K562 (cell line): ENCODE measurements around the gene RPL26. TPM values are rescaled to one million over a fixed set of nuclear protein-coding genes. Genes with fewer than 3 reads are reported as not detected.

ENCODE experiments used
- ATAC-seq: fragments of 200-7000 bp; cut with Tn5 transposase; 3 replicates; pipeline ENCODE4 v1.9.1; 2020; ENCODE audit warnings: moderate library complexity
- BruUV-seq: library from RNA; stranded (reverse); fragments of 400-500 nt; replicated peaks from 2 replicates; lab custom pipeline; 2021; lab: Mats Ljungman, UMichigan
- CTCF ChIA-PET: fragments of 300-600 bp; formaldehyde crosslinking; extraction: SDS; loops from one replicate; lab custom pipeline; 2021; ENCODE audit warnings: low intra/inter-chr PET ratio; lab: Yijun Ruan, JAX
- POLR2A ChIA-PET: fragments of 300-600, 350-650 bp; sonication (Branson Sonifier 250); formaldehyde crosslinking; extraction: SDS; loops from one replicate; lab custom pipeline; 2021; ENCODE audit warnings: antibody characterized with exemption, inconsistent platforms; lab: Yijun Ruan, JAX
- DNase-seq, 4 experiments: peaks; one replicate each; pipeline versions ENCODE4 v3.0.0 to v3.0.0-alpha.2; 2011 to 2018; ENCODE audit warnings: low spot score in 3 of 4, mixed read lengths in 3 of 4; ENCODE audit errors: extremely low read depth in 1 of 4
- FAIRE-seq: peaks from 2 replicates; lab custom pipeline; 2011; peaks lifted over from hg19 to GRCh38; lab: Jason Lieb, UNC
- H2AFZ ChIP-seq: 2 replicates; pipeline ENCODE4 v1.6.0; 2011; ENCODE audit warnings: low read depth, low read length, control low read depth, inconsistent platforms
- H3K27ac ChIP-seq: fragments of 200-600 bp; 3 replicates; pipeline ENCODE4 v1.8.0; 2011; ENCODE audit warnings: low read depth, mild to moderate bottlenecking, control low read depth, inconsistent platforms, low read length, moderate library complexity, mixed read lengths; ENCODE audit errors: extremely low read depth
- H3K27me3 ChIP-seq, 2 experiments: fragments of 300-600 bp in 1 of 2; 2 replicates in 1 of 2; 3 replicates in 1 of 2; pipeline versions ENCODE4 v1.6.0 to v1.8.0; 2011; ENCODE audit warnings: inconsistent platforms in 2 of 2, low read length in 2 of 2, mild to moderate bottlenecking in 1 of 2, mixed read lengths in 1 of 2, moderate library complexity in 1 of 2; ENCODE audit not compliant: control insufficient read depth in 2 of 2, insufficient read depth in 2 of 2
- H3K36me3 ChIP-seq: fragments of 300-600 bp; 3 replicates; pipeline ENCODE4 v1.8.0; 2011; ENCODE audit warnings: mild to moderate bottlenecking, low read length, inconsistent platforms; ENCODE audit not compliant: control insufficient read depth, insufficient read depth
- H3K4me1 ChIP-seq, 2 experiments: fragments of 200-600 bp in 1 of 2; replicated peaks in 1 of 2; 2 replicates in 1 of 2; 3 replicates in 1 of 2; pipeline versions ENCODE4 v1.5.1 to v1.8.0; 2011; ENCODE audit warnings: inconsistent platforms in 2 of 2, low read length in 2 of 2, mild to moderate bottlenecking in 1 of 2, mixed read lengths in 1 of 2, moderate library complexity in 1 of 2; ENCODE audit not compliant: control insufficient read depth in 2 of 2, insufficient read depth in 2 of 2
- H3K4me2 ChIP-seq: 2 replicates; pipeline ENCODE4 v1.6.1; 2011; ENCODE audit warnings: low read length, control low read depth, inconsistent platforms, mixed read lengths; ENCODE audit not compliant: insufficient read depth
- H3K4me3 ChIP-seq: fragments of 200-600 bp; sonication (generic), shearing (Covaris generic); 2 replicates; pipeline ENCODE4 v1.5.1; 2016; ENCODE audit warnings: control low read depth, inconsistent platforms
- H3K79me2 ChIP-seq: fragments of 200-600 bp; 3 replicates; pipeline ENCODE4 v1.8.0; 2011; ENCODE audit warnings: low read length, inconsistent platforms; ENCODE audit not compliant: control insufficient read depth, insufficient read depth
- H3K9ac ChIP-seq, 2 experiments: 2 replicates each; pipeline versions ENCODE4 v1.6.0 to v1.6.1; 2011; ENCODE audit warnings: low read depth in 2 of 2, low read length in 2 of 2, control low read depth in 1 of 2, inconsistent platforms in 1 of 2, mild to moderate bottlenecking in 1 of 2, mixed read lengths in 1 of 2; ENCODE audit not compliant: insufficient read depth in 1 of 2
- H3K9me1 ChIP-seq: one replicate; pipeline ENCODE4 v1.6.0; 2011; ENCODE audit warnings: inconsistent platforms, mild to moderate bottlenecking, low read length, moderate library complexity; ENCODE audit not compliant: control insufficient read depth, insufficient read depth
- H3K9me3 ChIP-seq: replicated peaks from 2 replicates; pipeline ENCODE4 v1.5.1; 2011; ENCODE audit warnings: low read depth, low read length, inconsistent platforms; ENCODE audit not compliant: control insufficient read depth, insufficient read depth
- H4K20me1 ChIP-seq: replicated peaks from 2 replicates; pipeline ENCODE4 v1.6.1; 2011; ENCODE audit warnings: low read length, inconsistent platforms, mixed read lengths; ENCODE audit not compliant: control insufficient read depth, insufficient read depth
- HMGXB4 ChIP-seq: sonication (generic); formaldehyde crosslinking; IDR thresholded peaks from 2 replicates; pipeline ENCODE4 v1.8.1; 2023; ENCODE audit warnings: mild to moderate bottlenecking, missing genetic modification reagents
- WGBS: fragments of 100-300 bp; shearing (Covaris generic); methylation state at CpG from one replicate; pipeline ENCODE4 v1.1.6; 2016; ENCODE audit warnings: low coverage, mixed read lengths; ENCODE audit not compliant: insufficient coverage; ENCODE audit errors: missing lambda C conversion rate; 5-methylcytosine and 5-hydroxymethylcytosine counted together
- in situ Hi-C: fragments of 300-500 bp; cut with MboI; formaldehyde crosslinking; loops from 4 replicates; pipeline ENCODE4 v1.15.0; 2018; ENCODE audit warnings: inconsistent platforms, mixed read lengths
- intact Hi-C: fragments of 100-400 bp; cut with micrococcal nuclease; formaldehyde crosslinking; loops from 2 replicates; pipeline ENCODE4 v1.14.2; 2022
- polyA plus RNA-seq, 8 experiments: library from polyadenylated mRNA; depleted of rRNA in 4 of 8; stranded (reverse) in 5 of 8; unstranded in 3 of 8; fragments of >200 nt; fragmentation: Nextera tagmentation in 2 of 8; fragmentation: Illumina TruSeq in 1 of 8; extraction: Ambion mirVana in 2 of 8; extraction: Trizol in 1 of 8; gene quantifications; 2 replicates each; pipeline versions ENCODE4 v1.2.1 to v1.2.3, GENCODE V29; 2011 to 2014; ENCODE audit warnings: inconsistent platforms in 1 of 8, missing spikeins in 1 of 8
- total RNA-seq, 7 experiments: library from RNA; depleted of rRNA in 6 of 7; stranded (reverse); fragments of >200 nt in 6 of 7; fragmentation: Illumina TruSeq in 2 of 7; extraction: Trizol in 2 of 7; gene quantifications; 2 replicates each; pipeline versions ENCODE4 v1.2.1 to v1.2.3, GENCODE V29; 2011 to 2021; ENCODE audit warnings: low replicate concordance in 1 of 7
- TF ChIP-seq, protein P1 (sequence below), 2 experiments: fragments of 250-450 bp in 1 of 2; fragments of 450-650 bp in 1 of 2; sonication (Bioruptor Pico) in 1 of 2; IDR thresholded peaks; 2 replicates each; pipeline versions ENCODE4 v1.6.1 to v1.8.0; 2016 to 2021; ENCODE audit warnings: mild to moderate bottlenecking in 2 of 2, moderate library complexity in 2 of 2, missing compliant biosample characterization in 1 of 2, missing genetic modification characterization in 1 of 2

RPL26 gene
- total and polyA plus RNA-seq, 9 of the 15 experiments (the other 6 are each of a cell fraction or from before 2014, with no cell fraction given) = 1,474 to 4,074 (median 2,904) TPM

DNA sequence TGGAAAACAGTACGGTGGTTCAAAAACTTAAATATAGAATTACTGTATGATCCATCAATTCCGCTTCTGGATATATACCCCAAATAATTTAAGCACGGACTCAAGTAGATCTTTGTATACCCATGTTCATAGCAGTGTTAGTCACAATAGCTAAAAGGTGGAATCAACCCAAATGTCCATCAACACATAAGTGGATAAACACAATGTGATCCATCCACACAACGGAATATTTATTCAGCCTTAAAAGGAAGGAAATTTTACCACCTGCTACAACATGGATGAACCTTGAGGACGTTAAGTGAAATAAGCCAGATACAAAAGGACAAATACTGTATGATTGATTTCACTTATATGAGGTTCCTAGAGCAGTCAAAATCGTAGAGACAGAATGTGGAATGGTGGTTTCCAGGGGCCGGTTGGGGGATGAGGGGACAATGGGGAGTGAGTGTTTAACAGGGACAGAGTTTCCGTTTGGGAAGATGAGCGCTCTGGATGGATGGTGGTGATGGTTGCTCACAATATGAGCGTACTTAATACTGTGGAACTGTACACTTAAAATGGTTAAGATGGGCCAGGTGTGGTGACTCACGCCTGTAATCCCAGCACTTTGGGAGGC is 20.0 kb upstream of the RPL26 start:
- intact Hi-C loops = no loop called here
- in situ Hi-C loops = loop anchor here (10.0 kb wide), 1 partner anchor 352 kb away; the partner anchor contains the start of gene SPDYE4
- H4K20me1 ChIP-seq = no peaks in the 10 kb centered on the region
- WGBS = 44% methylated on average over 11 of the region's 11 CpGs
- H3K9ac ChIP-seq = no peak overlapping the region
- TF ChIP-seq, protein P1, sequence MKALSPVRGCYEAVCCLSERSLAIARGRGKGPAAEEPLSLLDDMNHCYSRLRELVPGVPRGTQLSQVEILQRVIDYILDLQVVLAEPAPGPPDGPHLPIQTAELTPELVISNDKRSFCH (CRISPR knock-in tag; IDR thresholded peaks at IDR 0.05) = no peak
- TF ChIP-seq, protein P1 (tag; IDR thresholded peaks at IDR 0.05) = no peak
- no peak for TF ChIP-seq HMGXB4
- no TSS peak for BruUV-seq
- peaks cover 0 to under 1% of the 10 kb centered on the region in 2 experiments; a peak in 2 of 5 replicates for H3K27me3 ChIP-seq
- H3K79me2 ChIP-seq = no peaks in the 10 kb centered on the region
- no peak overlapping the region for H3K4me2 ChIP-seq
- H3K27ac ChIP-seq = no peak overlapping the region
- ChIA-PET CTCF (no interaction called here), POLR2A (no interaction called here)
- ATAC-seq = no peak
- H2AFZ ChIP-seq = no peak overlapping the region
- H3K4me1 ChIP-seq = peaks cover 0 to 4% of the 10 kb centered on the region in 2 experiments; a peak in 2 of 5 replicates
- H3K9me1 ChIP-seq = no peaks in the 10 kb centered on the region
- no peaks in the 10 kb centered on the region for H3K36me3 ChIP-seq
- H3K9me3 ChIP-seq = no peaks in the 10 kb centered on the region
- no peak for FAIRE-seq
- H3K4me3 ChIP-seq = no peak overlapping the region
- no peak for DNase-seq
